ENCODE data around the gene SCIN.

The SCIN gene

DNA sequence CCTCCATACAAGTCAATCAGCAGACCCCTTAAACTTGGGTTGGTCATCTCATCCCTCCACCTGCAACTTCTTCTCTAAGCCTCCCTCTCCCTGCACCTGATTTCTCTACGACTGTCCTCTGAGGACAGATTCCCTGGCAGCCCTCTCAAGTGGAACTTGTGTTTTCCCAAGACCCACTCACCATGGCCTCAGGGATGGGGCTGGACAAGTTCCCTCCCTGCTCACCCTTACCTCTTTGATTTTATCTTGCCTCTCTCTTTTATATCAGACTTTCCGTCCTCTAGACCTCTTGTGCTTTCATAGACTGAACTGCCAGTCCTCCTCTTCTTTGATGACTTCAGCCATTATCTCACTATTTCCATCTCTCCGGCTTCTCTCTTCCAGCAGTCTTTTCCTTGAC is 70.7 kb downstream of the SCIN start:
- no peaks in the 10 kb centered on the region for H3K27me3 ChIP-seq (ENCODE audit: insufficient read depth, low read length, poor library complexity)
- H2AFZ ChIP-seq (ENCODE audit: low read depth, low read length): no peak overlapping the region
- H3K9ac ChIP-seq (ENCODE audit: low read depth, low read length): no peak overlapping the region
- H3K4me1 ChIP-seq (ENCODE audit: insufficient read depth, low read length): no peaks in the 10 kb centered on the region
- ATAC-seq (ENCODE audit: insufficient read depth, low read depth) (no peak), DNase-seq (no peak)
- no peak overlapping the region for H3K4me3 ChIP-seq (ENCODE audit: low read depth in 1 of 2, low read length in 2 of 2)
- H3K9me3 ChIP-seq (ENCODE audit: insufficient read depth, low read length, severe bottlenecking): no peaks in the 10 kb centered on the region
- TF ChIP-seq, protein P1, sequence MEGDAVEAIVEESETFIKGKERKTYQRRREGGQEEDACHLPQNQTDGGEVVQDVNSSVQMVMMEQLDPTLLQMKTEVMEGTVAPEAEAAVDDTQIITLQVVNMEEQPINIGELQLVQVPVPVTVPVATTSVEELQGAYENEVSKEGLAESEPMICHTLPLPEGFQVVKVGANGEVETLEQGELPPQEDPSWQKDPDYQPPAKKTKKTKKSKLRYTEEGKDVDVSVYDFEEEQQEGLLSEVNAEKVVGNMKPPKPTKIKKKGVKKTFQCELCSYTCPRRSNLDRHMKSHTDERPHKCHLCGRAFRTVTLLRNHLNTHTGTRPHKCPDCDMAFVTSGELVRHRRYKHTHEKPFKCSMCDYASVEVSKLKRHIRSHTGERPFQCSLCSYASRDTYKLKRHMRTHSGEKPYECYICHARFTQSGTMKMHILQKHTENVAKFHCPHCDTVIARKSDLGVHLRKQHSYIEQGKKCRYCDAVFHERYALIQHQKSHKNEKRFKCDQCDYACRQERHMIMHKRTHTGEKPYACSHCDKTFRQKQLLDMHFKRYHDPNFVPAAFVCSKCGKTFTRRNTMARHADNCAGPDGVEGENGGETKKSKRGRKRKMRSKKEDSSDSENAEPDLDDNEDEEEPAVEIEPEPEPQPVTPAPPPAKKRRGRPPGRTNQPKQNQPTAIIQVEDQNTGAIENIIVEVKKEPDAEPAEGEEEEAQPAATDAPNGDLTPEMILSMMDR (IDR thresholded peaks at IDR 0.05; ENCODE audit: borderline replicate concordance, extremely low read depth, low read length, poor library complexity, severe bottlenecking): no peak
- TF ChIP-seq EZH2 (IDR thresholded peaks at IDR 0.05; ENCODE audit: borderline replicate concordance, low read depth, low read length, severe bottlenecking): no peak
- no peak overlapping the region for H3K4me2 ChIP-seq (ENCODE audit: insufficient read depth, low read length)
- H4K20me1 ChIP-seq (ENCODE audit: insufficient read depth, low read length): no peaks in the 10 kb centered on the region
- H3K27ac ChIP-seq (ENCODE audit: low read length): no peak overlapping the region
- no peaks in the 10 kb centered on the region for H3K79me2 ChIP-seq (ENCODE audit: insufficient read depth, low read length)
- no peaks in the 10 kb centered on the region for H3K36me3 ChIP-seq (ENCODE audit: insufficient read depth, low read length)

DNA sequence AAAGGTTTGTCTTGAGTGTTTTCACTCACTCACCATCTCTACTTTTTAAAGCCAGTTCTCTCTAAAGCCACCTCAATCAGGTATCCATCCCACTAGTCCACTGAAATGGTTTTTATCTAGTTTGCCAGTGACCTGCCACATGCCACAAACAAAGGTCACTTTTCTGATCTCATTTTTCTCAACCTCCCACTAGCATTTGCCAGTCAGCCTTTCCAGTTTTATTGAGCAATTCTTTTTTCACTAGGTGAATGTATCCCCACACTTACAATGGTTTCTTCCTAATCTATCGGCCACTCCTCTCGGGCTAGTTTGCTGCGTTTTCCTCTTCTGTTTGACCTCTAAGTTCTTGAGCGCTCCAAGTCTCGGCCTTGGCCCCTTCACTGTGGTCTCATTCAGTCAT is 72.0 kb downstream of the SCIN start:
- no peaks in the 10 kb centered on the region for H3K27me3 ChIP-seq (ENCODE audit: insufficient read depth, low read length, poor library complexity)
- no peak overlapping the region for H3K4me3 ChIP-seq (ENCODE audit: low read depth in 1 of 2, low read length in 2 of 2)
- no peak for ATAC-seq (ENCODE audit: insufficient read depth, low read depth)
- TF ChIP-seq EZH2 (IDR thresholded peaks at IDR 0.05; ENCODE audit: borderline replicate concordance, low read depth, low read length, severe bottlenecking): no peak
- TF ChIP-seq, protein P1 (IDR thresholded peaks at IDR 0.05; ENCODE audit: borderline replicate concordance, extremely low read depth, low read length, poor library complexity, severe bottlenecking): no peak
- H3K9me3 ChIP-seq (ENCODE audit: insufficient read depth, low read length, severe bottlenecking): no peaks in the 10 kb centered on the region
- DNase-seq: no peak
- no peaks in the 10 kb centered on the region for H3K36me3 ChIP-seq (ENCODE audit: insufficient read depth, low read length)
- no peak overlapping the region for H3K9ac ChIP-seq (ENCODE audit: low read depth, low read length)
- no peaks in the 10 kb centered on the region for H3K79me2 ChIP-seq (ENCODE audit: insufficient read depth, low read length)
- no peak overlapping the region for H2AFZ ChIP-seq (ENCODE audit: low read depth, low read length)
- no peaks in the 10 kb centered on the region for H3K4me1 ChIP-seq (ENCODE audit: insufficient read depth, low read length)
- no peaks in the 10 kb centered on the region for H4K20me1 ChIP-seq (ENCODE audit: insufficient read depth, low read length)
- no peak overlapping the region for H3K27ac ChIP-seq (ENCODE audit: low read length)
- no peak overlapping the region for H3K4me2 ChIP-seq (ENCODE audit: insufficient read depth, low read length)

DNA sequence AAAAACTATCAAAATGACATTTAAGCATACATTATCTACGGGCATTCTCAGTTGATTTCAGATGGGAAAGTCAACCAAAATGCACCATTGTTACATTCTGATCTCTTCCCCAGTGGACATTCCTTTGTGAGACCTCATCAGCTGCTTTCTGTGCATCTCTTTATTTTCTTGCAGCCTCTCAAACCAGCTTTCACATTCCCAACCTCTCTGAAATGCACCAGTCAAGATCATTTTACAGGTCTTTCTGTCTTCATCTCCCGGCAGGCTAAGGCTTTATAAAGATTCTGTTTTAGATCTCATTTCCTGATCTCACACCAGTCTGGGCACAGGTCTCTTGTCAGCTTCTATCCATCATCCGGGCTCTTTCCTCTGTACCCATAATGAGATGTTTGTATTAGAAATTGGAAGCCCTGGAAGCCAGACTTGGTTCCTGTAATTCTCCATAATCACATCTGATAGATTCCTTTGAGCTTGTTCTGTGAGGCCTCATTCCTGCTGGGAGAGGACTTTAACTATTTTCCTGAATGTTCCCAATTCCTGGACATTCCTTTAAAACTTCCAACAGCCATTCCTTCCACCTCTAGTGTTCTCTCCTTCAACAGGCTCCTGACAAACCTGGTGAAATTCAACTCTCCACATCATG is 72.6 kb downstream of the SCIN start:
- Histone ChIP-seq H3K9ac (ENCODE audit: low read depth, low read length) (no peak overlapping the region), H3K36me3 (ENCODE audit: insufficient read depth, low read length) (no peaks in the 10 kb centered on the region), H3K4me3 (ENCODE audit: low read depth in 1 of 2, low read length in 2 of 2) (no peak overlapping the region), H3K4me1 (ENCODE audit: insufficient read depth, low read length) (no peaks in the 10 kb centered on the region), H3K4me2 (ENCODE audit: insufficient read depth, low read length) (no peak overlapping the region), H4K20me1 (ENCODE audit: insufficient read depth, low read length) (no peaks in the 10 kb centered on the region), H2AFZ (ENCODE audit: low read depth, low read length) (no peak overlapping the region), H3K9me3 (ENCODE audit: insufficient read depth, low read length, severe bottlenecking) (no peaks in the 10 kb centered on the region), H3K27ac (ENCODE audit: low read length) (no peak overlapping the region), H3K79me2 (ENCODE audit: insufficient read depth, low read length) (no peaks in the 10 kb centered on the region), H3K27me3 (ENCODE audit: insufficient read depth, low read length, poor library complexity) (no peaks in the 10 kb centered on the region)
- no peak for DNase-seq
- TF ChIP-seq EZH2 (IDR thresholded peaks at IDR 0.05; ENCODE audit: borderline replicate concordance, low read depth, low read length, severe bottlenecking): no peak
- TF ChIP-seq, protein P1 (IDR thresholded peaks at IDR 0.05; ENCODE audit: borderline replicate concordance, extremely low read depth, low read length, poor library complexity, severe bottlenecking): no peak
- no peak for ATAC-seq (ENCODE audit: insufficient read depth, low read depth)

Measured in DND-41 (cell line).